HEK293T (cell line): Measurements from ENCODE around the gene C16orf89.
"Not testable (repeated sequence)": the region's sequence is repeated elsewhere in the genome, so short reads cannot be mapped to it uniquely, and the experiment has no call there.

ENCODE experiments used
- ARNT ChIP-seq: fragments of 450-650 bp; IDR thresholded peaks from 2 replicates; pipeline ENCODE4 v1.6.1; 2017; ENCODE audit warnings: mild to moderate bottlenecking
- CTBP1 ChIP-seq: fragments of 450-650 bp; IDR thresholded peaks from 2 replicates; pipeline ENCODE4 v1.6.1; 2016; ENCODE audit warnings: borderline replicate concordance
- ELF4 ChIP-seq: fragments of 450-650 bp; IDR thresholded peaks from 2 replicates; pipeline ENCODE4 v1.6.1; 2017; ENCODE audit warnings: antibody characterized with exemption
- FOXA1 ChIP-seq: fragments of 450-650 bp; IDR thresholded peaks from 2 replicates; pipeline ENCODE4 v1.6.1; 2016; ENCODE audit warnings: mild to moderate bottlenecking
- FOXK2 ChIP-seq: fragments of 450-650 bp; IDR thresholded peaks from 2 replicates; pipeline ENCODE4 v1.6.1; 2016; ENCODE audit warnings: mild to moderate bottlenecking
- FOXM1 ChIP-seq: fragments of 450-650 bp; IDR thresholded peaks from 2 replicates; pipeline ENCODE4 v1.6.1; 2017; ENCODE audit warnings: mild to moderate bottlenecking, borderline replicate concordance
- NFRKB ChIP-seq: fragments of 450-650 bp; IDR thresholded peaks from 2 replicates; pipeline ENCODE4 v1.6.1; 2016; ENCODE audit warnings: mild to moderate bottlenecking, moderate library complexity
- SP1 ChIP-seq: fragments of 450-650 bp; IDR thresholded peaks from 2 replicates; pipeline ENCODE4 v1.6.1; 2017
- SUZ12 ChIP-seq: fragments of 450-650 bp; IDR thresholded peaks from 2 replicates; pipeline ENCODE4 v1.6.1; 2016; ENCODE audit warnings: mild to moderate bottlenecking
- TARDBP ChIP-seq: fragments of 450-650 bp; IDR thresholded peaks from 2 replicates; pipeline ENCODE4 v1.6.1; 2016
- ZNF384 ChIP-seq: fragments of 450-650 bp; IDR thresholded peaks from 2 replicates; pipeline ENCODE4 v1.6.1; 2016

DNA sequence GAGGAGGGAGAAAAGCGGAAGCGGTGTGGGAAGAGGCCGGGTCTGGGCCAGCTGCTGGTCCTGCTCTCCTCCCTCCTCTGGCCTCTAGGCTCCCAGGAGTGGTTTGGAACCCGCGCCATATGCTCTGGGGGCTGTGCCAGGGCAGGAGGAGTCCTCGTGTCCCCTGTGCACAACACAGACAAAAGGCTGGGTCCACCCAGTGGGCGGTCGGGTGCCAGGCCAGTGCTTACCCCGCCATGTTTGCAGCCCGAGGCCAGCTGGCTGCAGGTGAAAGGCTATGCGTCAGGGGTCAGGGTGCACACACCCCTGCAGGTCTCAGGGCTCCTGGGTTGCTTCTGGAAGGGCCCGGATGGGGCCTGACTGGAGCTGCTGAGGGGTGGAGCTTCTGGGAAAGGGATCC lies 14.7 kb upstream of the C16orf89 start:
- TF ChIP-seq NFRKB, ARNT, SP1, FOXM1, SUZ12, TARDBP, CTBP1, ELF4, FOXA1, FOXK2, ZNF384: not testable (repeated sequence)
